Measurements from ENCODE around the gene APC.
"Not testable (repeated sequence)": the region's sequence is repeated elsewhere in the genome, so short reads cannot be mapped to it uniquely, and the experiment has no call there.

Gene APC

DNA sequence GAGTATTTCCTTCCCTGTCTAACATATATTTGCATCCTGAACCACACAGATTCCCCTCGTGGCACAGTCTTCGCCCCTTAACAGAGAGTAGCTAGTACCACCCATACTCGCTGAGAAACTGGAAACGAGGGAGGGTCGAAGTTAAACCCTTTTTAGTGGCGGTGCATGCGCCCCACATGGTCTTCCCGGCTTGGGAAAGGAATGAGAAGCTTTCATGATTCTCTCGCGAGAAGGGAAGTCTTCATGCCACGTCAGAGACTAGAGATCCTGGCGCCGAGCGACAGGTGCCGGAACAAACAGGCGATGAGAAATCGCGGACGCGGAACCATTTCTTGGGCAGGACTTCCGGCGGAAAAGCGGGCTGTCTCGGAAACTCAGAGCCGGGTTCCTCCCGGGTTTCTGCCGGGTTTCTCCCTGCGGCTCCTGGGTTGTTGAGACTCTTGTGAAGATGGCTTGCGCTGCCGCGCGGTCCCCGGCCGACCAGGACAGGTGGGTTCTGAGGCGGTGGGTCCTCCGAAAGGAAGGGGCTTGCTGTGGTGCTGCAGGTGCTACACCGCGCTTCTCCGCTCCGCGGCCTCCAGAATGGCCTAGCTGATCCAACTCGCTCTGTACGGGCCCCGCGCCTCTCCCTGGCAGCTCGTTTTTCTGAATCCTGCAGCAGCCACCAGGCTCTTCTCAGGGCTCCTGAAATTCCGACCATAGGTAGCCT lies 123.4 kb downstream of the APC start, which contains the start of gene SRP19:
Gene SRP19 (plus strand): TSS at position 359 of the 709 bp plus-strand sequence. CDS start 90 bp downstream, at position 449.
- peak; percentile 92 to 93 for DNase-seq

DNA sequence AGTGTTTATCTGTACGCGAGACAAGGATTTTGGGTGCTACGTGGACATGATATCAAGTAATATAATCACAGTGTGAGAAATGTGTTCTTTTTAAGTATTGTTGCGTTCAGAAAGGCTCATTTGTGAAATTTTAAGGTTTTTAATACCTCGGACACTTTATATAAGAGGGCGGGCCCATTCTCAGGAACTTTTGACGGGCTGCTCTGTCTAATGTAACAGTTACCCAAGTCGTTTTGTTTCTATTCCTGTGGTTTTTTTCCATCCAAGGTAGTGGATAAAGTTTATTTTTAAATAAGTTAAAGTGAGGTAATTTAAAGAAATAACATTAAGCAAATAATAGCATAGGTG lies 123.9 kb downstream of the APC start:
- no peak for DNase-seq

DNA sequence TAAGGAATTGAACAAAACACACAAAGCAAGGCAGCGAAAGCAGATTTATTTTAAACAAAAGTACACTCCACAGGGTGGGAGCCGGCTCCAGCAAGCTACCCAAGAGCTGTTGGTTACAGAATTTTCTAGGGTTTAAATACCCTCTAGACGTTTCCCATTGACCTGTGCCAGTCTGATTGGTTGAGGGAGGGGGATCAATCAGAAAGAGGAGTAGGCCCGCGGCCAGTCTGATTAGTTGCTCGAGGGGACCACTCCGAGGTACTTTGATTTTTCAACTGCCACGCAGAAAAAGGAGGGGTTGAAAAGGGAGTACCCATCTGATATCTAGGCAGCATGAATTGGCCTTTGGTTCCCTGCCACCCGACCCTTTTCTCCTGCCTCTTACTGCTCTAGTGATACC lies 124.4 kb downstream of the APC start:
- no peak for DNase-seq

DNA sequence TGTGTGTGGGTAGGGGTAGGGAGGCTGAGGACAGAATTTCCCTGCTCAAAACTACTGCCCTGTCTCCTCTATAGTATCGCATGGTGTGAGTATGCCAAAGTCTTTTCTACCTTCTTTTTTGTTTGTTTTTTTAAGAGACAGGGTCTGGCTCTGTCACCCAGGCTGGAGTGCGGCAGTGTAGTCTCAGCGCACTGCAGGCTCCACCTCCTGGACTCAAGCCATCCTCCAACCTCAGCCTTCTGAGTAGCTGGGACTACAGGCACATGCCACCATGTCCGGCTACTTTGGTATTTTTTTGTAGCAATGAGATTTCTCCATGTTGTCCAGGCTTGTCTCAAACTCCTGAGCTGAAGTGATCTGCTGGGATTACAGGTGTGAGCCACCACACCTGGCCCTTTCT lies 125.9 kb downstream of the APC start:
- DNase-seq: no peak

DNA sequence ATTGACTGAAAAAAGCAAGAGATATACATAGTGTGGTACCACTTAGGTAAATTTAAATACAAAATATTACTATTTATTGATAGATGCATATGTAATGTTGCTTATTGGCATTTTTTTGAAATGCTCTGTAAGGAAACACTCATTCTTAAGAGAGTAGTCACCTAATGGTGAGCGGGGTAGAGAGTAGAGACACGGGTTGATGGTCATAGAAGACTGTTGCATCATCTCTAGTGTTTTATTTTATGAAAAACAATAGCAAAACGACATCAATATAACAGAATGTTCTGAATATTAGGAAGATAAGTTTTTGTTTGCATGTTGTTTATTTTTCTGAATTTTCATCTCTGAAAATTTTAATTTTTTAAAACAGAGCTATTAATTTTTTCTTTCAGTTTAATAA lies 127.4 kb downstream of the APC start:
- no peak for DNase-seq

DNA sequence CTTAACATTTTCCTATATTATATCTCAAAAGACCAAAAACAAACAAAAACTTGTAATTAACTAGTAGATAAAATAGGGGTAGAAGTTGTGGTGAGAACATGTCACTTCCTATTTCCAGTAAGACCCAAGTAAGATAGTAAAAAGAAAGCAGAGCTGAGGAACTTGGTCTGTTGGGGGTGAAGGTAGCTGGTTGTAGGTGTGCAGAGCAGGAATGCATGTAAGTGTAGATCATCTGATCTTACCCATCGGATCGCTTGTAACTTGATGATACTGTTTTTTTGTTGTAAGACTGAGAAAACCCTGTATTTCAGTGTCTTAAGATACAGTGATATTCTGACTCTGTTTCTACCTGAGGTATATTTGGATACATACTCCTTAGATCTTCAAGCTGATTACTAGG lies 129.1 kb downstream of the APC start:
- no peak for DNase-seq

DNA sequence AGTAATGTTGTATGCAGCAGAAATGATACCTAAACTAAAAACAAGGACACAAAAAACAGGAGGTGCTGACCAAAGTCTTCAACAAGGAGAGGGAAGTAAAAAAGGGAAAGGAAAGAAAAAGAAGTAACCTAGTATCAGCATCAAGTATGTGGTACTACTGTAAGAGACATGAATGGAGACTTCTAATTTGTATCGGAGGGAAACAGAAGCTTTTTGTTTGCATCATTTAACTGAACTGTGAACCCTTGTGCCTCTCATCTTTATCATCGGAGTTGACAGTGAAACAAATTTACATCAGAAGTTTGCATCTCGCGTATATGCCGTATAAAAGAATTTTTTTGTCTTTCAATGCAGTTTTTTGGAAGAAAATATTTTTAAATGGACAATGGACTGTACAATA lies 129.7 kb downstream of the APC start:
- DNase-seq: no peak

DNA sequence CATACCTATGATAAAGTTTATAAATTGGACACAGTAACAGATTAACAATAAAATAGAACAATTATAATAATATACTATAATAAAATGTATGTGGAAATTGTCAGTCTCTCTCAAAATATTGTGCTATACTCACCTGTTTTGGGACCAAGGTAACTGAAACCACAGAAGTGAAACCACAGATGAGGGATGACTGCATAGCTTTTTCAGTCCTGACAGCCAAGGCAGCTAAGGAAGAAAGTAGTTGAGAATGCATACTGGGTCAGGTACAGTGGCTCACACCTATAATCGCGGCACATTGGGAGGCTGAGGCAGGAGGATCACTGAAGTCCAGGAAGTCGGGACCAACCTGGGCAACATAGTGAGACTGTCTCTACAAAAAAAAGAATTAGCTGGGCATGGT lies 132.3 kb downstream of the APC start:
- DNase-seq: peak in 1 of 2 donors; percentile 30

DNA sequence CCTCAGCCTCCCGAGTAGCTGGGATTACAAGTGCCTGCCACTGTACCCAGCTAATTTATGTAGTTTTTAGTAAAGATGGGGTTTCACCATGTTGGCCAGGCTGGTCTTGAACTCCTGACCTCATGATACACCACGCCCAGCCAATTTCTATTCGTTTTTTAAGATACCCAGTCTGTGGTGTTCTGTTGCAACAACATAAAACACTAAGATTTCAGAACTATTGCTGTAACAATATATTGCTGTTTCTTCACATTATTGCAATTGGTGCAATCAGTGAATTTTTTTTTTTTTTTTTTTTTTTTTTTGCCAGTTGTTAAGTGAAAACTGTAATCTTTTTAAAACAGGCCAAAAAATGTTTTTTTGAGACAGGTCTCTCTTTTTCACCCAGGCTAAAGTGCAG lies 133.3 kb downstream of the APC start:
- no peak for DNase-seq

DNA sequence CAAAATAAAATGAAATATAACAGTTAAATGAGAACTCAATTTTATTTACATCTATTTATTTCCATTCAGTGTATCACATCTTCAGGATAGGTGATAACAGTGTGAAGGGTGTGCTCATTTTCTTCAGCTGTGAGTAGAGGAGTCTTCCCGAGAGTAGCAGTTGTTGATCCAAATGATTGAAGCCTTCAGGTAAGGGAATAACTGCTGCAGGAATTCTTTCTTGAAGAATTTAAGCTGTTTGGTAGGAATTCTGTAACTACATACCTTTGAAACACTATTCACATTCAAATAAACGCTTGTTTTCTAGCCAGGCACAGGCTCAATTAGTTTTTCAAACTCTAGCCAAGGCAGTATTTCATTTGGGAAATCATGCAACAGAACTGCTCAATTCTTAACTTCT lies 138.7 kb downstream of the APC start:
- no peak for DNase-seq

DNA sequence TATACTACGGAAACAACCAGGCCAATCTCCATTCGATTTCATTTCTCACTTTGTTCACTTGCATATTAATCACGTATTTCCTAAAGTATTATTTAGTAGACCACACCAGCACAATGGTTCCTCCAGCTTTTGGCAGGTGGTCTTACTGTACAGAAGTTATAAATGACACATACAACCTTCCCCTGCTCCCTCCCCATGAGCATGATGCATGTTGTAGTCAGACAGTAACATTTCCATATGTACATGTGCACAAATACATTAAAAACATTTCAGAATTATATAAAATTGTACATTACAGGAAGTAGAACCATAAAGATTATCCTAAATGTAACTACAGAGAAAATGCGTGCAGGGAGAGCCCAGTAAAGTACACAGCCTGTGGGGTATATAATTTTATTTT lies 140.4 kb downstream of the APC start:
- DNase-seq: no peak

DNA sequence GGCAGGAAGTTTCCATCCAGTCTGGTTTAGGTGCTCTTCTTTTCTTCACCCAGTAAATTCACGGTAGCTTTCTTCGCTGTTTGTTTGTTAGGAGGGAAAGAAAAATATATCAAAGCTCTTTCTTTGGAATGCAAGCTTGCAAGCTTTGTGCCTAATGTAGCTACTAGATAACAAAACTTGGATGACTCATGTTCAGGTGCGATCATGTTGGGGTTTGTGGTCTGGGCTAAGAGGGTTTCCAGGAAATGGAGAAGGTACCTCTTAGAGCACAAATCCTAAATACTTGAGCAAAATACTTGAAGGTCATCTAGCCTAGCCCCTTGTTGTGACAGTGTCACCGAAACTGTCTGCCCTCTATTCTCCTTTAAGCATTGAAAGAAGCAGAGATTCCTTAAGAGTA lies 141.1 kb downstream of the APC start:
- peak; percentile 5 to 50 for DNase-seq

DNA sequence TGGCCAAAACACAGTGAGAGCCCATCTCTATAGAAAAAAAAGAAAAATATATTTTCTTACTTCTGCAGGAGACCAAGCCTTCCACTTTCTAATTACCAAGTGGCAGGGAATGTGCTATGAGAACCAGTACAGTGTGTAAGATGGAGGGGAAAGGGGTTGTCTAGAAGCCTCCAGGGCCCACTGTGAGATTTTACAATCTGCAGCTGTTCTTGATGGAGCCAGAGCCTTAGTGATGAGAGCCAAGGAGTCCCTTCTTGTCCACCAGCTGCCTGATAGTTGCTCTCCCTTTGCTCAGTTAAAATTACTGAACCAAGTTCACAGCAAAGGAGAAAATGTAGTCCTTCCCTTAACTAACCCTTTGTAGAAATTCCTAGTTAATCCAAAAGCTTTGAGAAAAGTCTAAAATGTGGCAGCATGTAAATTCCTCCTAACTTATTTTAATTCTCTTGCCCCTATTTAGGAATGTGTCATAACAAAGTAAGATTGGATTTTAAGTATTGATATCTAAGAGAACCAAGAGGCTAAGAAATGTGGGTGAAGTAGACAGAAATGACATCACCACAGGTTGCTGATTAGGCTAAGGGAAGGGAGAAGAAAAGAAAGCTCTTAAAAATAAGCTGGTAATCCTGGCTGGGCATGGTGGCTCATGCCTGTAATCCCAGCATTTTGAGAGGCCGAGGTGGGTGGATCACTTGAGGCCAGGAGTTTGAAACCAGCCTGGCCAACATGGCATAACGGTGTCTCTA lies 142.7 kb downstream of the APC start:
- no peak for DNase-seq

DNA sequence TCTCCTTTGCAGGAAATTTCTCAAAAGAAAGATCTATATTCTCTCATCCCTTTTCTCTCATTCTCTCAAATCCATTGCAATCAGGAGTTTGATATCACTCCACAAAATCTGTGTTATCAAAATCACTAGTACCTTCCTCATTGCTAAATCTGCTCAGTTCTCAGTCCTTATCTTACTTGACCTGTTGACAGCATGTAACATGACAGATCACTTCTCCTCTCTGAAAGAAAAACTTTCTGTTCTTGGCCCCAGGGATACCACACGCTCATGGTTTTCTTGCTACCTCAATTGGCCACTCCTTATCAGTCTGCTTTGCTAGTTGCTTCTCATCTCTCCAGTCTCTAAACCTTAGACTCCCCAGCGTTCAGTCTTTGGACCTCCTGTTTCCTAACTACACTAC lies 145.5 kb downstream of the APC start:
- no peak for DNase-seq

DNA sequence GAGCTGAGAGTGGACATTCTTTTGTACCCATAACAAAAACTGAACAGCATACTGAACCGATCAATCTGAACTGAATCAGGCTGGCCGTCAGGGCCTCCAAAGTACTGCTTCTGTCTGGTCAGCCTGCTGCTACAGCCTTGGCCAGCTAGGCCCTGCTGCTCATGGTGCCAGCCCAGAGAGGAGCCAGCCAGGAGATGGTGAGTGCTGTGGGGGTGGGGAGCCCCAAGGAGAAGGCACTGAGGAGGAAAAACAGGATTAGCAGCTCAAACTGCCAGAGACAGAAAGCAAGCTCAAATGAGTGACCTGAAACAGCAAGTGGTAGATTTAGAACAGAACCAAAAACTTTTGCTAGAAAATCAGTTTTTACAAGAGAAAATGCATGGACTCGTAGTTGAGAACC lies 147.3 kb downstream of the APC start:
- DNase-seq: no peak

DNA sequence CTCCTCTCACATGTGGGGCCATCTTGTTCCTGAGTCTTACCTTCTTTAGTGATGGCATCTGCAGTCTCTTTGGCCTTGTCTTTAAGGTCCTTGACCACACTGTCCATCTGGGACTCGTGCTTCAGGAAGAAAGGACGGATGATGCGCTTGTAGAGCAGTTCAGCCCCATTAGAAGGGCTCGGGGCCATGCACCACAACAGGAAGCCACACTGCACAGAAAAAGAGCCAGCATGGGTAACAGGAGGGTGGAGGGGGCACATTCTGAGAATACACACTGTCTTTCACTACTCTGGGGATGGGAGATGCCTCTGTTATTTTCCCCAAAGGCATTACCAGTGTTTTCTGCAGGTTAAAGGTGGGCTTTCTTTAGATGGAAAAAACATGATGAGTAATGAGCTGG lies 149.3 kb downstream of the APC start:
- DNase-seq: no peak

DNA sequence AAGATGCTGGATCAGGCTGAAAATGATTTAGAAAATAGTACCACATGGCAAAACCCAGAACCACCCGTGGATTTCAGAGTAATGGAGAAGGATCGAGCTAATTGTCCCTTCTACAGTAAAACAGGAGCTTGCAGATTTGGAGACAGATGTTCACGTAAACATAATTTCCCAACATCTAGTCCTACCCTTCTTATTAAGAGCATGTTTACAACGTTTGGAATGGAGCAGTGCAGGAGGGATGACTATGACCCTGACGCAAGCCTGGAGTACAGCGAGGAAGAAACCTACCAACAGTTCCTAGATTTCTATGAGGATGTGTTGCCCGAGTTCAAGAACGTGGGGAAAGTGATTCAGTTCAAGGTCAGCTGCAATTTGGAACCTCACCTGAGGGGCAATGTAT lies 154.4 kb downstream of the APC start:
- not testable (repeated sequence) for DNase-seq

DNA sequence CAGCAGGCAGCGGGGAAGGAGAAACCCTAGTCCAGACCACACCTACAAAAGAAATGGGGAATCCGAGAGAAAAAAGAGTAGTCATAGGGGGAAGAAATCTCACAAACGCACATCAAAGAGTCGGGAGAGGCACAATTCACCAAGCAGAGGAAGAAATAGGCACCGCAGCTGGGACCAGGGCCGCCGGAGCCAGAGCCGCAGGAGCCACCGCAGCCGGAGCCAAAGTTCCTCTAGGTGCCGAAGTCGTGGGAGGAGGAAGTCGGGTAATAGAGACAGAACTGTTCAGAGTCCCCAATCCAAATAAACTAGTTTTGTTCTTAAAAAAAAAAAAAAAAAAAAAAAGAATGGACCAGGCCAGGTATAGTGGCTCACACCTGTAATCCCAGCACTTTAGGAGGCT lies 155.1 kb downstream of the APC start:
- DNase-seq: no peak

DNA sequence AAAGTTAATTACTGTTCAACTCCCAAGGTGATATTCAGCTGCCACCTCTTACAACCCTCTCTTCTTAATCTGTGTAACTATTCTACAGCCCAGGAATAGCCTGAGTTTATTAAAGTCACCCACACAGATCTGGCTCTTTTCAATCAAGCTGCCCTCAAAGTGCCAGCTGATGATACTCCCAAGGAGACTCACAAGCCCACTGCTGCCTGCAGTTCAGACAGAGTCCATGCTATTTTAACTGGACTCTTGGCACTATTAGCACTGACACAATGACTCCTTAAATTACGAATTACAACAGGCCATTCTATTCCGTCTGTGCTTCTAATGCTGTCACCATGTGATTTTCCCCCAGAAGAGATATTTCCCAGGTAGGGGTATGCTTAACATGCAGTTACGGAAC lies 158.0 kb downstream of the APC start:
- no peak for DNase-seq

All from CD4-positive, alpha-beta T cell treated with Interleukin-1 beta for 1 hour (primary cell).